NCI-H1694 treated with DMSO at 0.1 percent for 48 hours (cell line): ENCODE measurements around the gene MAST3.
"Not testable (repeated sequence)": the region's sequence is repeated elsewhere in the genome, so short reads cannot be mapped to it uniquely, and the experiment has no call there.

Experiments used
- DNase-seq: peaks from one replicate; lab custom pipeline; 2025; lab: John Stamatoyannopoulos, UW

Gene MAST3

GRCh38 chr19:18086590-18087138, 10.9 kb upstream of the MAST3 start, which contains the start of gene IL12RB1:
IL12RB1 (minus strand) TSS chr19:18086934; CDS start chr19:18086823, 111 bp downstream.
- no peak for DNase-seq

- not testable (repeated sequence) for DNase-seq
Measured at GRCh38 chr19:18089096-18089541, 8.5 kb upstream of the MAST3 start.

GRCh38 chr19:18089726-18090125, 7.9 kb upstream of the MAST3 start:
- DNase-seq, result no peak

GRCh38 chr19:18090545-18091216, 6.9 kb upstream of the MAST3 start:
- no peak for DNase-seq

- DNase-seq, result no peak
Measured at GRCh38 chr19:18091217-18091608, 6.4 kb upstream of the MAST3 start.

GRCh38 chr19:18093439-18094161, 4.0 kb upstream of the MAST3 start:
- DNase-seq, result peak; percentile 37

- DNase-seq, result no peak
Measured at GRCh38 chr19:18096258-18096657, 1.3 kb upstream of the MAST3 start.

GRCh38 chr19:18097993-18098890, 664 bp downstream of the MAST3 start:
- peak; percentile 79 for DNase-seq

- peak; percentile 14 for DNase-seq
Measured at GRCh38 chr19:18098891-18099622, 1.5 kb downstream of the MAST3 start.

GRCh38 chr19:18099623-18099995, 2.0 kb downstream of the MAST3 start:
- DNase-seq, result no peak

- no peak for DNase-seq
Measured at GRCh38 chr19:18100710-18101109, 3.1 kb downstream of the MAST3 start.

- no peak for DNase-seq
Measured at GRCh38 chr19:18101268-18101667, 3.7 kb downstream of the MAST3 start.

GRCh38 chr19:18102916-18103542, 5.5 kb downstream of the MAST3 start:
- DNase-seq, result peak; percentile 84

GRCh38 chr19:18104793-18105131, 7.2 kb downstream of the MAST3 start:
- no peak for DNase-seq

GRCh38 chr19:18105259-18105658, 7.7 kb downstream of the MAST3 start:
- not testable (repeated sequence) for DNase-seq

GRCh38 chr19:18107235-18107634, 9.7 kb downstream of the MAST3 start:
- no peak for DNase-seq

- DNase-seq, result no peak
Measured at GRCh38 chr19:18108897-18109296, 11.3 kb downstream of the MAST3 start.

GRCh38 chr19:18109341-18109732, 11.8 kb downstream of the MAST3 start:
- no peak for DNase-seq

- no peak for DNase-seq
Measured at GRCh38 chr19:18109733-18110608, 12.4 kb downstream of the MAST3 start.

GRCh38 chr19:18110609-18111232, 13.1 kb downstream of the MAST3 start:
- no peak for DNase-seq
